GM21447 (cell line): ENCODE measurements around the gene ERBB4.
A peak's percentile ranks its signal among the peaks of the same experiment; 100 is the strongest.

Experiments used
- ATAC-seq: cut with Tn5 transposase; IDR thresholded peaks from one replicate; pipeline ENCODE4 v1.9.1; 2021; ENCODE audit not compliant: unreplicated experiment

ERBB4 gene

GRCh38 chr2:211373203-211373602 is 1165.4 kb downstream of the ERBB4 start:
- ATAC-seq = no peak

GRCh38 chr2:211371465-211371864 is 1167.1 kb downstream of the ERBB4 start:
- no peak for ATAC-seq

- no peak for ATAC-seq
Measured at GRCh38 chr2:211368467-211368866, 1170.1 kb downstream of the ERBB4 start.

GRCh38 chr2:211367711-211368110 is 1170.9 kb downstream of the ERBB4 start:
- ATAC-seq = peak; percentile 97

GRCh38 chr2:211367293-211367692 is 1171.3 kb downstream of the ERBB4 start:
- ATAC-seq = peak; percentile 6

GRCh38 chr2:211364911-211365310 is 1173.7 kb downstream of the ERBB4 start:
- ATAC-seq = no peak

GRCh38 chr2:211361383-211361782 is 1177.2 kb downstream of the ERBB4 start:
- no peak for ATAC-seq

GRCh38 chr2:211359347-211359746 is 1179.3 kb downstream of the ERBB4 start:
- ATAC-seq = no peak

- ATAC-seq = no peak
Measured at GRCh38 chr2:211358504-211358903, 1180.1 kb downstream of the ERBB4 start.

- no peak for ATAC-seq
Measured at GRCh38 chr2:211354481-211354880, 1184.1 kb downstream of the ERBB4 start.

- no peak for ATAC-seq
Measured at GRCh38 chr2:211351987-211352386, 1186.6 kb downstream of the ERBB4 start.

- ATAC-seq = no peak
Measured at GRCh38 chr2:211349031-211349430, 1189.6 kb downstream of the ERBB4 start.

GRCh38 chr2:211347328-211347727 is 1191.3 kb downstream of the ERBB4 start:
- ATAC-seq = no peak

GRCh38 chr2:211344289-211344688 is 1194.3 kb downstream of the ERBB4 start:
- ATAC-seq = no peak

GRCh38 chr2:211333377-211333776 is 1205.2 kb downstream of the ERBB4 start:
- no peak for ATAC-seq

GRCh38 chr2:211331736-211332135 is 1206.9 kb downstream of the ERBB4 start:
- no peak for ATAC-seq

GRCh38 chr2:211329882-211330281 is 1208.7 kb downstream of the ERBB4 start:
- ATAC-seq = no peak

- no peak for ATAC-seq
Measured at GRCh38 chr2:211329421-211329820, 1209.2 kb downstream of the ERBB4 start.

- no peak for ATAC-seq
Measured at GRCh38 chr2:211328126-211328525, 1210.5 kb downstream of the ERBB4 start.
